Bronchial epithelial cell (primary cell): ENCODE measurements around the gene WDR26. TPM values are rescaled to one million over a fixed set of nuclear protein-coding genes. Genes with fewer than 3 reads are reported as not detected.

ENCODE experiments used
- DNase-seq: peaks from one replicate; pipeline ENCODE4 v3.0.0-alpha.2; 2010; ENCODE audit warnings: low read depth
- FAIRE-seq: peaks from 2 replicates; lab custom pipeline; 2011; peaks lifted over from hg19 to GRCh38; lab: Jason Lieb, UNC
- H3K27me3 ChIP-seq: 2 replicates; pipeline ENCODE4 v1.5.1; 2011; ENCODE audit warnings: low read length; ENCODE audit not compliant: control insufficient read depth, insufficient read depth
- H3K36me3 ChIP-seq: 2 replicates; pipeline ENCODE4 v1.5.1; 2011; ENCODE audit warnings: low read length; ENCODE audit not compliant: control insufficient read depth, insufficient read depth
- H3K4me3 ChIP-seq: 2 replicates; pipeline ENCODE4 v1.5.1; 2011; ENCODE audit warnings: mild to moderate bottlenecking, low read depth, low read length, control low read depth
- CTCF ChIP-seq: IDR thresholded peaks from 2 replicates; pipeline ENCODE4 v1.5.1; 2011; ENCODE audit warnings: mild to moderate bottlenecking, moderate library complexity, low read length, control low read depth, inconsistent platforms; ENCODE audit not compliant: insufficient read depth, severe bottlenecking
- total RNA-seq: library from RNA; depleted of rRNA; stranded (reverse); fragments of >200 nt; gene quantifications from 2 replicates; pipeline ENCODE4 v1.2.1, GENCODE V29; 2014

The WDR26 gene
- total RNA-seq, 1 donor from 2014 or later = 34.5 TPM

- FAIRE-seq (no peak), DNase-seq (no peak)
- TF ChIP-seq CTCF = no peak
- Histone ChIP-seq H3K27me3 (no peaks in the 10 kb centered on the region), H3K36me3 (peaks cover 6% of the 10 kb centered on the region), H3K4me3 (no peak overlapping the region)
Observed at GRCh38 chr1:224378855-224379631, 55.6 kb downstream of the WDR26 start.

GRCh38 chr1:224377676-224378006 lies 57.0 kb downstream of the WDR26 start:
- FAIRE-seq = no peak
- no peaks in the 10 kb centered on the region for H3K27me3 ChIP-seq
- no peak overlapping the region for H3K4me3 ChIP-seq
- no peak for TF ChIP-seq CTCF
- peak; percentile 64 for DNase-seq
- peaks cover 11% of the 10 kb centered on the region for H3K36me3 ChIP-seq

- no peak overlapping the region for H3K4me3 ChIP-seq
- DNase-seq (no peak), FAIRE-seq (no peak)
- no peaks in the 10 kb centered on the region for H3K27me3 ChIP-seq
- TF ChIP-seq CTCF = no peak
- peaks cover 17% of the 10 kb centered on the region for H3K36me3 ChIP-seq
Observed at GRCh38 chr1:224375059-224375458, 59.5 kb downstream of the WDR26 start.

GRCh38 chr1:224373008-224373590 lies 61.5 kb downstream of the WDR26 start:
- TF ChIP-seq CTCF = no peak
- peaks cover 18% of the 10 kb centered on the region for H3K36me3 ChIP-seq

GRCh38 chr1:224368409-224368808 lies 66.2 kb downstream of the WDR26 start:
- peaks cover 16% of the 10 kb centered on the region for H3K36me3 ChIP-seq
- no peak for DNase-seq

More at GRCh38 chr1:224373008-224373590, 61.5 kb downstream of the WDR26 start:
- FAIRE-seq = no peak
- DNase-seq = no peak
- Histone ChIP-seq H3K27me3 (no peaks in the 10 kb centered on the region), H3K4me3 (no peak overlapping the region)

More at GRCh38 chr1:224368409-224368808, 66.2 kb downstream of the WDR26 start:
- Histone ChIP-seq H3K27me3 (no peaks in the 10 kb centered on the region), H3K4me3 (no peak overlapping the region)
- TF ChIP-seq CTCF = no peak
- no peak for FAIRE-seq
